ENCODE data around the gene PRKACA.

Gene PRKACA

DNA sequence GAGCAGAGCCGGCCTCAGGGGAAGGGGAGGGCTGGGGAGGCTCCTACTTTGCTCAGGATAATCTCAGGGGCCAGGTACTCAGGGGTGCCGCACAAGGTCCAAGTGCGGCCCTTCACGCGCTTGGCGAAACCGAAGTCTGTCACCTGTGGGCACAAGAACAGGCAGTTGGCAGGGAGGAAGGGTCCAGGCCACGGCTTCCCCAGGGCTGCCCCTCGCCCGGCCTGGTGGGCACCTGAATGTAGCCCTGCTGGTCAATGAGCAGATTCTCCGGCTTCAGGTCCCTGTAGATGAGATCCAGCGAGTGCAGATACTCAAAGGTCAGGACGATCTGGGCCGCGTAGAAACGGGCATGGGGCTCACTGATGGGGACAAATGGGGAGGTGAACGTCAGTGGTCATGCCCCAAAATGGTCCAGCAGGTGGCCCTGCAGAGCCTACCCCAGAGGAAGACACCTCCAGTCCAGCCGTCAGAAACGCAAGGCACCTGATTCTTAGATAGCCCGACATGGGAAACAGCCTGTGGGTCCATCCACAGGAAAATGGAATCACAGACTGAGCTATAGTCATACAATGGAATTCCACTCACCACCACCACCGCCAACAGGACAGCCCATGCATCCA is 19.9 kb downstream of the PRKACA start:
- TF ChIP-seq KLF10 (tag by site-specific recombination; IDR thresholded peaks at IDR 0.05) = no peak
- no peak for TF ChIP-seq ZNF707 (tag by site-specific recombination; IDR thresholded peaks at IDR 0.05)
- TF ChIP-seq ZBTB21 (tag by site-specific recombination; IDR thresholded peaks at IDR 0.05) = no peak
- TF ChIP-seq, protein P1, sequence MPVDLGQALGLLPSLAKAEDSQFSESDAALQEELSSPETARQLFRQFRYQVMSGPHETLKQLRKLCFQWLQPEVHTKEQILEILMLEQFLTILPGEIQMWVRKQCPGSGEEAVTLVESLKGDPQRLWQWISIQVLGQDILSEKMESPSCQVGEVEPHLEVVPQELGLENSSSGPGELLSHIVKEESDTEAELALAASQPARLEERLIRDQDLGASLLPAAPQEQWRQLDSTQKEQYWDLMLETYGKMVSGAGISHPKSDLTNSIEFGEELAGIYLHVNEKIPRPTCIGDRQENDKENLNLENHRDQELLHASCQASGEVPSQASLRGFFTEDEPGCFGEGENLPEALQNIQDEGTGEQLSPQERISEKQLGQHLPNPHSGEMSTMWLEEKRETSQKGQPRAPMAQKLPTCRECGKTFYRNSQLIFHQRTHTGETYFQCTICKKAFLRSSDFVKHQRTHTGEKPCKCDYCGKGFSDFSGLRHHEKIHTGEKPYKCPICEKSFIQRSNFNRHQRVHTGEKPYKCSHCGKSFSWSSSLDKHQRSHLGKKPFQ (tag by site-specific recombination; IDR thresholded peaks at IDR 0.05) = no peak
- no peak for TF ChIP-seq ZNF146 (tag by site-specific recombination; IDR thresholded peaks at IDR 0.05)
- POLR2A ChIA-PET = interaction anchor here (0.5 kb wide), 1 partner anchor 167 kb away, joined by 4 read pairs; no protein-coding TSS in a partner anchor
- Histone ChIP-seq H3K36me3 (ENCODE audit: control insufficient read depth in 2 of 2, insufficient read depth in 1 of 2, low read length in 2 of 2) (peaks cover 15 to 44% of the 10 kb centered on the region in 2 experiments; a peak in 2 of 3 replicates), H3K9me3 (ENCODE audit: control insufficient read depth, insufficient read depth, low read depth, low read length) (no peaks in the 10 kb centered on the region), H3K4me1 (ENCODE audit: control insufficient read depth, insufficient read depth, low read length) (no peaks in the 10 kb centered on the region), H3K4me3 (ENCODE audit: low read depth, low read length) (no peak overlapping the region), H3K27ac (ENCODE audit: extremely low read depth, low read depth, low read length) (no peak overlapping the region)
- CTCF ChIA-PET = interaction anchor here (0.6 to 0.7 kb wide), 2 partner anchors 31 to 158 kb away, joined by 3 to 5 read pairs; no protein-coding TSS in a partner anchor

DNA sequence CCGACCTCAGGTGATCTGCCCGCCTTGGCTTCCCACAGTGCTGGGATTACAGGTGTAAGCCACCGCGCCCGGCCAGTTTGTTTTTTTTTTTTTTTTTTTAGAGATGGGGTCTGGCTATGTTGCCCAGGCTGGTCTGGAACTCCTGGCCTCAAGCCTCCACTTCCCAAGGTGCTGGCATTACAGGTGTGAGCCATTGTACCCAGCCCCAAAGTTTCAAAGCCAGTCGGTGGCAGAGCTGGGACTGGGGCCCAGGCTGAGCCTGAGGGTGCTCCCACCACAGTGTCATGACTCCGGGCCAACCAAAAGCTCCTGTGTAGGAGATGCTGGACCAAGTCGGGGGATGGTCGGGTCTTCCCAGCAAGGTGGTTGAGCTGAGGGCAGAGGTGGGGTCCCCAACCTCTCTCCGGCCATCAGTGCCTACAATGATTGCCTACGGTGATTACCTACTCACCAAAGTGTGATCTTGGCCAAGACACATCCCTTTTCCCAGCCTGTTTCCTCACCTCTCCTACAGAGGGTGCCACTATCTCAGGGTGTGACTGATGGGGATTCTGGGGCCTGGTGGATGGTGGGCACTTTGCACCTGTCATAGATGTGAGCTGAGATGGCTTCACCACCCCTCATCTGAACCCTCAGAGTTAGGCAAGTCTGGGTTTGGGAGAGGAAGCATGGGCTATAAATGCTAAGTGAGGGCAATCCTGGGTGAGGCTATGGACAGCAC is 21.1 kb downstream of the PRKACA start:
- ChIA-PET POLR2A (interaction anchor here (0.7 to 1.7 kb wide), 2 partner anchors 27 to 40 kb away, joined by 4 to 7 read pairs; partner anchors contain the start of gene ASF1B), CTCF (interaction anchor here (0.6 to 1.1 kb wide), 5 partner anchors 16 to 1180 kb away, joined by 3 to 4 read pairs (median 3); a partner anchor contains a TSS)
- TF ChIP-seq ZNF529 (tag by site-specific recombination; IDR thresholded peaks at IDR 0.05; ENCODE audit: insufficient replicate concordance) (no peak), ZNF121 (tag by site-specific recombination; IDR thresholded peaks at IDR 0.05) (peak; percentile 77; the same call in 1 of the 2 replicates)
- TF ChIP-seq, protein P2, sequence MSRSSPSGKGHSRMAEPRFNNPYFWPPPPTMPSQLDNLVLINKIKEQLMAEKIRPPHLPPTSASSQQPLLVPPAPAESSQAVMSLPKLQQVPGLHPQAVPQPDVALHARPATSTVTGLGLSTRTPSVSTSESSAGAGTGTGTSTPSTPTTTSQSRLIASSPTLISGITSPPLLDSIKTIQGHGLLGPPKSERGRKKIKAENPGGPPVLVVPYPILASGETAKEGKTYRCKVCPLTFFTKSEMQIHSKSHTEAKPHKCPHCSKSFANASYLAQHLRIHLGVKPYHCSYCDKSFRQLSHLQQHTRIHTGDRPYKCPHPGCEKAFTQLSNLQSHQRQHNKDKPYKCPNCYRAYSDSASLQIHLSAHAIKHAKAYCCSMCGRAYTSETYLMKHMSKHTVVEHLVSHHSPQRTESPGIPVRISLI (tag by site-specific recombination; IDR thresholded peaks at IDR 0.05) = 0 out of 2 replicates have a peak, but pooled peaks have one; percentile 0
- Histone ChIP-seq H3K9me3 (ENCODE audit: control insufficient read depth, insufficient read depth, low read depth, low read length) (no peaks in the 10 kb centered on the region), H3K4me3 (ENCODE audit: low read depth, low read length) (no peak overlapping the region), H3K4me1 (ENCODE audit: control insufficient read depth, insufficient read depth, low read length) (no peaks in the 10 kb centered on the region), H3K36me3 (ENCODE audit: control insufficient read depth in 2 of 2, insufficient read depth in 1 of 2, low read length in 2 of 2) (peaks cover 15 to 37% of the 10 kb centered on the region in 2 experiments; a peak in 2 of 3 replicates), H3K27ac (ENCODE audit: extremely low read depth, low read depth, low read length) (no peak overlapping the region)

DNA sequence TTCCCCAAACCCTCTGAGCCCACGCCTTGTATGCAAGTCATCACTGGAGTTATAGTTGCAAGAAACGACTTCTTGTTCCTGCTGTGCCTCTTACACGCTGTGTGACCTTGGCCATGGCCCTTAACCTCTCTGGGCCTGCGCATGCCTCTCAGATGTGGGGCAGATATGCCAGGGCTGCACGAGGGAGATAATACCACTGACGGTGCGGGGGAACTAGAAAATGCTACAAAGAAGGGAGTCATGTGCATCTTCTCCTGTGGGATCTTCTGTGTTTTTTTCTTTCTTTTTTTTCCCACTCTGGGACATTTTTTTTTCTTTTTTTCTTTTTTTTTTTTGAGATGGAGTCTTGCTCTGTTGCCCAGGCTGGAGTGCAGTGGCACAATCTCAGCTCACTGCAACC is 22.7 kb downstream of the PRKACA start:
- Histone ChIP-seq H3K4me3 (ENCODE audit: low read depth, low read length) (no peak overlapping the region), H3K4me1 (ENCODE audit: control insufficient read depth, insufficient read depth, low read length) (no peaks in the 10 kb centered on the region), H3K36me3 (ENCODE audit: control insufficient read depth in 2 of 2, insufficient read depth in 1 of 2, low read length in 2 of 2) (peaks cover 10 to 22% of the 10 kb centered on the region in 2 experiments; a peak in 2 of 3 replicates), H3K9me3 (ENCODE audit: control insufficient read depth, insufficient read depth, low read depth, low read length) (no peaks in the 10 kb centered on the region), H3K27ac (ENCODE audit: extremely low read depth, low read depth, low read length) (no peak overlapping the region)
- TF ChIP-seq, protein P3, sequence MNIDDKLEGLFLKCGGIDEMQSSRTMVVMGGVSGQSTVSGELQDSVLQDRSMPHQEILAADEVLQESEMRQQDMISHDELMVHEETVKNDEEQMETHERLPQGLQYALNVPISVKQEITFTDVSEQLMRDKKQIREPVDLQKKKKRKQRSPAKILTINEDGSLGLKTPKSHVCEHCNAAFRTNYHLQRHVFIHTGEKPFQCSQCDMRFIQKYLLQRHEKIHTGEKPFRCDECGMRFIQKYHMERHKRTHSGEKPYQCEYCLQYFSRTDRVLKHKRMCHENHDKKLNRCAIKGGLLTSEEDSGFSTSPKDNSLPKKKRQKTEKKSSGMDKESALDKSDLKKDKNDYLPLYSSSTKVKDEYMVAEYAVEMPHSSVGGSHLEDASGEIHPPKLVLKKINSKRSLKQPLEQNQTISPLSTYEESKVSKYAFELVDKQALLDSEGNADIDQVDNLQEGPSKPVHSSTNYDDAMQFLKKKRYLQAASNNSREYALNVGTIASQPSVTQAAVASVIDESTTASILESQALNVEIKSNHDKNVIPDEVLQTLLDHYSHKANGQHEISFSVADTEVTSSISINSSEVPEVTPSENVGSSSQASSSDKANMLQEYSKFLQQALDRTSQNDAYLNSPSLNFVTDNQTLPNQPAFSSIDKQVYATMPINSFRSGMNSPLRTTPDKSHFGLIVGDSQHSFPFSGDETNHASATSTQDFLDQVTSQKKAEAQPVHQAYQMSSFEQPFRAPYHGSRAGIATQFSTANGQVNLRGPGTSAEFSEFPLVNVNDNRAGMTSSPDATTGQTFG (tag by site-specific recombination; IDR thresholded peaks at IDR 0.05; ENCODE audit: borderline replicate concordance) = no peak
- TF ChIP-seq ZNF768 (tag by site-specific recombination; IDR thresholded peaks at IDR 0.05) (peak; percentile 82), ZNF658 (tag by site-specific recombination; IDR thresholded peaks at IDR 0.05) (no peak), IKZF3 (tag by site-specific recombination; IDR thresholded peaks at IDR 0.05) (no peak), ZNF561 (tag by site-specific recombination; IDR thresholded peaks at IDR 0.05; ENCODE audit: borderline replicate concordance) (no peak), ZNF626 (tag by site-specific recombination; IDR thresholded peaks at IDR 0.05) (no peak)
- TF ChIP-seq, protein P4, sequence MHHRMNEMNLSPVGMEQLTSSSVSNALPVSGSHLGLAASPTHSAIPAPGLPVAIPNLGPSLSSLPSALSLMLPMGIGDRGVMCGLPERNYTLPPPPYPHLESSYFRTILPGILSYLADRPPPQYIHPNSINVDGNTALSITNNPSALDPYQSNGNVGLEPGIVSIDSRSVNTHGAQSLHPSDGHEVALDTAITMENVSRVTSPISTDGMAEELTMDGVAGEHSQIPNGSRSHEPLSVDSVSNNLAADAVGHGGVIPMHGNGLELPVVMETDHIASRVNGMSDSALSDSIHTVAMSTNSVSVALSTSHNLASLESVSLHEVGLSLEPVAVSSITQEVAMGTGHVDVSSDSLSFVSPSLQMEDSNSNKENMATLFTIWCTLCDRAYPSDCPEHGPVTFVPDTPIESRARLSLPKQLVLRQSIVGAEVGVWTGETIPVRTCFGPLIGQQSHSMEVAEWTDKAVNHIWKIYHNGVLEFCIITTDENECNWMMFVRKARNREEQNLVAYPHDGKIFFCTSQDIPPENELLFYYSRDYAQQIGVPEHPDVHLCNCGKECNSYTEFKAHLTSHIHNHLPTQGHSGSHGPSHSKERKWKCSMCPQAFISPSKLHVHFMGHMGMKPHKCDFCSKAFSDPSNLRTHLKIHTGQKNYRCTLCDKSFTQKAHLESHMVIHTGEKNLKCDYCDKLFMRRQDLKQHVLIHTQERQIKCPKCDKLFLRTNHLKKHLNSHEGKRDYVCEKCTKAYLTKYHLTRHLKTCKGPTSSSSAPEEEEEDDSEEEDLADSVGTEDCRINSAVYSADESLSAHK (tag by site-specific recombination; IDR thresholded peaks at IDR 0.05) = 0 out of 2 replicates have a peak, but pooled peaks have one; percentile 24
- TF ChIP-seq, protein P5, sequence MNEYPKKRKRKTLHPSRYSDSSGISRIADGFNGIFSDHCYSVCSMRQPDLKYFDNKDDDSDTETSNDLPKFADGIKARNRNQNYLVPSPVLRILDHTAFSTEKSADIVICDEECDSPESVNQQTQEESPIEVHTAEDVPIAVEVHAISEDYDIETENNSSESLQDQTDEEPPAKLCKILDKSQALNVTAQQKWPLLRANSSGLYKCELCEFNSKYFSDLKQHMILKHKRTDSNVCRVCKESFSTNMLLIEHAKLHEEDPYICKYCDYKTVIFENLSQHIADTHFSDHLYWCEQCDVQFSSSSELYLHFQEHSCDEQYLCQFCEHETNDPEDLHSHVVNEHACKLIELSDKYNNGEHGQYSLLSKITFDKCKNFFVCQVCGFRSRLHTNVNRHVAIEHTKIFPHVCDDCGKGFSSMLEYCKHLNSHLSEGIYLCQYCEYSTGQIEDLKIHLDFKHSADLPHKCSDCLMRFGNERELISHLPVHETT (tag by site-specific recombination; IDR thresholded peaks at IDR 0.05) = no peak
- TF ChIP-seq, protein P2 (tag by site-specific recombination; IDR thresholded peaks at IDR 0.05) = peak; percentile 74; the same call in 1 of the 2 replicates
- ChIA-PET POLR2A (interaction anchor here (1.1 to 1.7 kb wide), 2 partner anchors 23 to 42 kb away, joined by 3 to 7 read pairs; partner anchors contain the start of genes ASF1B and PRKACA), CTCF (interaction anchor here (1.2 to 1.8 kb wide), 2 partner anchors 19 kb away, joined by 4 to 6 read pairs; no protein-coding TSS in a partner anchor)

Measured in HEK293 (cell line).